RWPE2 (cell line): Measurements from ENCODE around the gene PLEKHA5.

Experiments used
- ATAC-seq: fragments of 200-7000 bp; cut with Tn5 transposase; 3 replicates; pipeline ENCODE4 v1.9.1; 2021; ENCODE audit warnings: low read depth
- DNase-seq: peaks from one replicate; pipeline ENCODE4 v3.0.0-alpha.2; 2020; ENCODE audit warnings: low spot score
- H3K27ac ChIP-seq: fragments of 450-650 bp; 2 replicates; pipeline ENCODE4 v1.5.1; 2017; ENCODE audit warnings: mild to moderate bottlenecking; ENCODE audit not compliant: poor library complexity, severe bottlenecking
- H3K27me3 ChIP-seq: fragments of 250-450 bp; sonication (Bioruptor Pico); 2 replicates; pipeline ENCODE4 v1.5.1; 2021; ENCODE audit warnings: mild to moderate bottlenecking, moderate library complexity; ENCODE audit not compliant: insufficient read depth, poor library complexity, severe bottlenecking
- H3K36me3 ChIP-seq: fragments of 250-450 bp; sonication (Bioruptor Pico); 2 replicates; pipeline ENCODE4 v1.5.1; 2020; ENCODE audit warnings: low read depth, mild to moderate bottlenecking, moderate library complexity
- H3K4me1 ChIP-seq: fragments of 250-450 bp; sonication (Bioruptor Pico); 2 replicates; pipeline ENCODE4 v1.5.1; 2021; ENCODE audit warnings: mild to moderate bottlenecking, moderate library complexity; ENCODE audit not compliant: insufficient read depth, poor library complexity, severe bottlenecking
- H3K4me3 ChIP-seq: fragments of 250-450 bp; sonication (Bioruptor Pico); 2 replicates; pipeline ENCODE4 v1.5.1; 2021; ENCODE audit warnings: mild to moderate bottlenecking, moderate library complexity; ENCODE audit not compliant: severe bottlenecking
- H3K9me3 ChIP-seq: fragments of 250-450 bp; sonication (Bioruptor Pico); 2 replicates; pipeline ENCODE4 v1.5.1; 2021; ENCODE audit warnings: mild to moderate bottlenecking, moderate library complexity; ENCODE audit not compliant: severe bottlenecking
- CTCF ChIP-seq: fragments of 450-650 bp; IDR thresholded peaks from one replicate; pipeline ENCODE4 v1.5.1; 2017; ENCODE audit warnings: mild to moderate bottlenecking, moderate library complexity; ENCODE audit not compliant: poor library complexity, severe bottlenecking

PLEKHA5 gene

GRCh38 chr12:19273482-19274330 is 144.2 kb downstream of the PLEKHA5 start:
- DNase-seq (peak; percentile 68), ATAC-seq (peak; percentile 94)
- TF ChIP-seq CTCF: no peak
- Histone ChIP-seq H3K4me1 (peaks cover 11% of the 10 kb centered on the region), H3K36me3 (no peaks in the 10 kb centered on the region), H3K27me3 (no peaks in the 10 kb centered on the region), H3K4me3 (no peak overlapping the region), H3K9me3 (no peaks in the 10 kb centered on the region), H3K27ac (peak overlapping the region; percentile 79)

- no peaks in the 10 kb centered on the region for H3K27me3 ChIP-seq
- no peak overlapping the region for H3K27ac ChIP-seq
- DNase-seq: no peak
- H3K4me1 ChIP-seq: peaks cover 11% of the 10 kb centered on the region
- TF ChIP-seq CTCF: no peak
- no peaks in the 10 kb centered on the region for H3K36me3 ChIP-seq
- no peak overlapping the region for H3K4me3 ChIP-seq
- no peaks in the 10 kb centered on the region for H3K9me3 ChIP-seq
- no peak for ATAC-seq
These were observed 147.2 kb downstream of the PLEKHA5 start for GRCh38 chr12:19276767-19277166.

GRCh38 chr12:19277711-19278110 is 148.2 kb downstream of the PLEKHA5 start:
- Histone ChIP-seq H3K36me3 (no peaks in the 10 kb centered on the region), H3K27ac (no peak overlapping the region), H3K4me1 (peaks cover 11% of the 10 kb centered on the region), H3K27me3 (no peaks in the 10 kb centered on the region), H3K9me3 (no peaks in the 10 kb centered on the region), H3K4me3 (no peak overlapping the region)
- no peak for TF ChIP-seq CTCF
- ATAC-seq (no peak), DNase-seq (no peak)

GRCh38 chr12:19278407-19278806 is 148.9 kb downstream of the PLEKHA5 start:
- TF ChIP-seq CTCF: no peak
- no peak for DNase-seq
- Histone ChIP-seq H3K4me3 (no peak overlapping the region), H3K4me1 (peaks cover 6% of the 10 kb centered on the region), H3K27ac (no peak overlapping the region), H3K9me3 (no peaks in the 10 kb centered on the region), H3K27me3 (no peaks in the 10 kb centered on the region), H3K36me3 (no peaks in the 10 kb centered on the region)
- ATAC-seq: no peak

- no peak for TF ChIP-seq CTCF
- no peaks in the 10 kb centered on the region for H3K4me1 ChIP-seq
- no peak overlapping the region for H3K4me3 ChIP-seq
- H3K27ac ChIP-seq: no peak overlapping the region
- ATAC-seq (no peak), DNase-seq (no peak)
- no peaks in the 10 kb centered on the region for H3K27me3 ChIP-seq
- H3K9me3 ChIP-seq: no peaks in the 10 kb centered on the region
- H3K36me3 ChIP-seq: no peaks in the 10 kb centered on the region
These were observed 152.7 kb downstream of the PLEKHA5 start for GRCh38 chr12:19282133-19282699.
